ENCODE data around the gene LRBA.

The LRBA gene

DNA sequence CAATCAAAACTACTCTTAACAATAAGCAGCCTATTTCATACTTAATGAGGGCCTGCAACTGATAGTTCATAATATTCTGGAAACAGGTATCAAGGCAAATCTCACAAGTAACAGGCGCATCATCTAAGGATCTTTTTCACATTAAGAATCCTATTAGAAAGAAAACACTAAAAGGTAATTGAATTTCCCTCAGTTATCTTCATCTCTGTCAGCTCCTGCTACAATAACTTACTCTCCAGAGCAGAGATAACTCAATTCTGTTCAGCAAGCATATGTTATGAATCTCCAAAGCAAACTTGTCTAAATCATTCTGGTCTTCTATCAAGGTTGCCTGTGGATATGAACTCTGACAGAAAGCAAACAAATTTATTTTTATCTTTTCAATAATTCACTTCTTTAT, 307.1 kb downstream of the LRBA start:
- DNase-seq (ENCODE audit: extremely low read depth, low read depth): no peak
- H3K4me3 ChIP-seq (replicated peaks; ENCODE audit: low read depth, low read length): no peak overlapping the region
- TF ChIP-seq, protein P1, sequence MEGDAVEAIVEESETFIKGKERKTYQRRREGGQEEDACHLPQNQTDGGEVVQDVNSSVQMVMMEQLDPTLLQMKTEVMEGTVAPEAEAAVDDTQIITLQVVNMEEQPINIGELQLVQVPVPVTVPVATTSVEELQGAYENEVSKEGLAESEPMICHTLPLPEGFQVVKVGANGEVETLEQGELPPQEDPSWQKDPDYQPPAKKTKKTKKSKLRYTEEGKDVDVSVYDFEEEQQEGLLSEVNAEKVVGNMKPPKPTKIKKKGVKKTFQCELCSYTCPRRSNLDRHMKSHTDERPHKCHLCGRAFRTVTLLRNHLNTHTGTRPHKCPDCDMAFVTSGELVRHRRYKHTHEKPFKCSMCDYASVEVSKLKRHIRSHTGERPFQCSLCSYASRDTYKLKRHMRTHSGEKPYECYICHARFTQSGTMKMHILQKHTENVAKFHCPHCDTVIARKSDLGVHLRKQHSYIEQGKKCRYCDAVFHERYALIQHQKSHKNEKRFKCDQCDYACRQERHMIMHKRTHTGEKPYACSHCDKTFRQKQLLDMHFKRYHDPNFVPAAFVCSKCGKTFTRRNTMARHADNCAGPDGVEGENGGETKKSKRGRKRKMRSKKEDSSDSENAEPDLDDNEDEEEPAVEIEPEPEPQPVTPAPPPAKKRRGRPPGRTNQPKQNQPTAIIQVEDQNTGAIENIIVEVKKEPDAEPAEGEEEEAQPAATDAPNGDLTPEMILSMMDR (IDR thresholded peaks at IDR 0.05; ENCODE audit: low read depth, low read length, missing control alignments): no peak

DNA sequence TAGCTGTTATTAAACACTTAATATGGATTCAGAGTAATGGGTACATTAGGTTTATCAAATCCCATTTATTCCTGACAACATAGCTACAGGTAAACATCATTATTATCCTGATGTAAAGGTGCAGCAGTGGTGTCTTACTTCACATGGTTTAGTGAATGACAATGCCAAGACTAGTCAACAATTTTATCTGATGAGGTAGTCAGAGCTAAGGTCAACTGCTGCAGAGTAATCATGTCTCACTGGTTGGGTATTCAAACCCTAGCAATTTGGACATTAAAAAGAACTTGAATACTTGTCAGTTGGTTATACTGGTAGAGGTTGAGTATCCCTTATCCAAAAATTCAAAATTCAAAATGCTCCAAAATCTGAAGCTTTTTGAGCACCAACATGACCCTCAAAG, 315.5 kb downstream of the LRBA start:
- DNase-seq (ENCODE audit: extremely low read depth, low read depth): no peak
- no peak overlapping the region for H3K4me3 ChIP-seq (replicated peaks; ENCODE audit: low read depth, low read length)
- TF ChIP-seq, protein P1 (IDR thresholded peaks at IDR 0.05; ENCODE audit: low read depth, low read length, missing control alignments): no peak

DNA sequence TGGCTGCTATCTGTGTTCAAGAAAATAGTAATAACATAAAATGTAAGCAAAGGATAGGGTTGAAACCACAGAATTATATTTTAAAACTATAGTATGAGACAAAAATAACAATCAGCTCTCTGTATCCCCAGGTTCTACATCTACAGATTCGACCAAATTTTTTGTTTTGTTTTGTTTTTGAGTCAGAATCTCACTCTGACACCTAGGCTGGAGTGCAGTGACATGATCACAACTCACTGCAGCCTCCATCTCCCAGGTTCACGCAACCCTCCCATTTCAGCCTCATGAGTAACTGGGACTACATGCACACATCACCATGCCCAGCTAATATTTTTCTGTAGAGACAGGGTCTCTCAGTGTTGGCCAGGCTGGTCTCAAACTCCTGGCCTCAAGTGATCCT, 319.9 kb downstream of the LRBA start:
- DNase-seq (ENCODE audit: extremely low read depth, low read depth): no peak
- no peak overlapping the region for H3K4me3 ChIP-seq (replicated peaks; ENCODE audit: low read depth, low read length)
- TF ChIP-seq, protein P1 (IDR thresholded peaks at IDR 0.05; ENCODE audit: low read depth, low read length, missing control alignments): no peak

DNA sequence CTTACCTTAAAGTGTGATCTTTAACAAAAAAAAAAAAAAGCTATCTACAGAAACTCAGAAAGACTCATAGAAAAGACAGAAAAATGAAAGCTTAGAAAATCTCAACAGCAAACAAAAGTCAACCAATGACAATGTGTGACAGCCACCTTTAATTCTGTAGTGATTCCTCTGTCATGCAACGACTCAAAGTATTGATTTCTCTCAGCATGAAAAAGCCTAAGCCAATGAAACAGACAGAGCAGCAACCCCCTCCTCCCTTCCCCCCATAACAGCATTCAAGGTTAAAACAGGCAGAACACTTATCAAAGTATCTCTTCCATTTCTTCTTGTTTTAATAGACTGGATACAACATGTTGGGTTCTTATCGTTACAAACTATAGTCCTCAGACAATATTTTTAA, 320.6 kb downstream of the LRBA start:
- no peak for DNase-seq (ENCODE audit: extremely low read depth, low read depth)
- TF ChIP-seq, protein P1 (IDR thresholded peaks at IDR 0.05; ENCODE audit: low read depth, low read length, missing control alignments): no peak
- H3K4me3 ChIP-seq (replicated peaks; ENCODE audit: low read depth, low read length): no peak overlapping the region

DNA sequence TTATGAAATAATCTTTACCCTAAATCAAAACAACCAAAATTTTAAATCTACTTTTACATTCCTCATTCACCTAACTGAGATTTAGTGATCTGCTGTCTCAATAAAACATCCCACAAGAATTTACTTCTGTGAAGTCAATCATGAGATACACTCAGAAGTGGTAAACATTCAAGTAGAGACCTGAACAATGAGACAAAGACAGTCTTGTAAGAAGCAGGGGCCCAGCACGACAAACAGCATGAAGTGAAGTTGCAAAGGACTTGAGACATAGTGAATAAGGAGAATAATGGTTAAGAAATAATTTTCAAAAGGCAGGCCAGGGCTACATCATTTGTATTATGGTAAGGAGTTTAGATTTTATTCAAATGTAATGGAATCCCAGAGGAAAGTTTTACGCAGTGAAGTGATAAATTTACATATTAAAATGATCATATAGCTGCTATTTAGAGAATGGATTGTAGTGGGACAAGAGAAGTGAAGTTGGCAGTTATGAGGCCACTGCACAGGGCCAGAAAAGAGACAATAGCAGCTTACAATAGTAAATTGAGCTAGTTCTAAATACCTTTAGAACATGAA, 331.2 kb downstream of the LRBA start:
- no peak for DNase-seq (ENCODE audit: extremely low read depth, low read depth)
- TF ChIP-seq, protein P1 (IDR thresholded peaks at IDR 0.05; ENCODE audit: low read depth, low read length, missing control alignments): no peak
- H3K4me3 ChIP-seq (replicated peaks; ENCODE audit: low read depth, low read length): no peak overlapping the region

DNA sequence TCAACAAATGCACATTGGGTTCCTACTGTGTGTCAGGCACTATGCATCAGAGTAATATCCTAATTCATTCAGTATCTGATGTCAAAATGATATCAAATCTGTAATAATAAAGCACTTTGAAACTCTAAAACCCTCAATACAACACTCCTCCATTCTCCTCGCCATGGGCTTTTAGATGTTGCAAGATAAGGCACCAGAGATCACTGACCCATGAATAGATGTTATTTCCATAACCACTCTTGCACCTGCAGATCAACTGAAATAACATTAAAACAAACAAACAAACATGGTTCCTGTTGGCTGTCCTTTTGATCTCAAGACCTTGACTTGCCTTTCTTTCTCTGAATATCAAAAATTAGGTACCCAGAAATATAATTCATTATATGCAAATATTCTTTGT, 333.0 kb downstream of the LRBA start:
- TF ChIP-seq, protein P1 (IDR thresholded peaks at IDR 0.05; ENCODE audit: low read depth, low read length, missing control alignments): no peak

DNA sequence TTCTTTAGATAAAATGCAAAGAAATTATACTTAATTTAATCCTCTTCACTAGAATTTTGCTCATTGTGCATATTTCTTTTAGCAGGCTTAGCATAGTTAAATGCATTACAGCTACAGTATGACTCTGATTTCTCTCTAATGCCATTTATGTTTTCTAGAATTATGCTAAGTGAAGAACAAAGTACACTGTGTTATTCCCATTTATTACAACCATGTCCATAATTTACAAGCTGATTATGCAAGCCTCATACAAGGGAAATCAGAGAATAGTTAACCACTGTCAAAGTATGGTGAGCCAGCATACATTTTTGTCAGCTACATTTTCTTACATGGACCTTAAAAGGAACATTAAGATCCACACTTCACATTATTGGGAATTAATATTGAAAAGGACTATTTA, 334.0 kb downstream of the LRBA start:
- no peak for DNase-seq (ENCODE audit: extremely low read depth, low read depth)

More for the DNA sequence above, 333.0 kb downstream of the LRBA start:
- DNase-seq (ENCODE audit: extremely low read depth, low read depth): no peak
- no peak overlapping the region for H3K4me3 ChIP-seq (replicated peaks; ENCODE audit: low read depth, low read length)

More for the DNA sequence above, 334.0 kb downstream of the LRBA start:
- TF ChIP-seq, protein P1 (IDR thresholded peaks at IDR 0.05; ENCODE audit: low read depth, low read length, missing control alignments): no peak
- no peak overlapping the region for H3K4me3 ChIP-seq (replicated peaks; ENCODE audit: low read depth, low read length)
